Measurements from ENCODE around the gene SLC17A6.

DNA sequence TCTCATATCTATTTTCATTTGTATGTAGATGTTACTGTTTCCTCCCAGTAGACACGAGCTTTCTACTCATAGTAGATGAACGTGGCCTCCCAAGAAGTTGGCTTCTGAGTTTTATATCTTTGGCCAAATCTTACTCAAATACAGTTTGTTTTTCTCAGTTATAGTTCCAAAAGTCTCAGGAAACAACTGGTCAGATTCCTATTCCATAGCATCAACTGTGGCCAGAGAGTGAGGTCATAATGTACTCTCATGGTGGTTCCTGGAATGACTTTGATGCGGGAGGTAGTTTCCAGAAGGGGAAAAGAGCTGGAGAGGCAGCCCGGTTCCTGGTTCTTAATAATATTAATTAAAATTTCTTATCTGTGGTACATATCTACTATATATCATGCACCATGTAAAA is 77.3 kb downstream of the SLC17A6 start:
- TF ChIP-seq, protein P1, sequence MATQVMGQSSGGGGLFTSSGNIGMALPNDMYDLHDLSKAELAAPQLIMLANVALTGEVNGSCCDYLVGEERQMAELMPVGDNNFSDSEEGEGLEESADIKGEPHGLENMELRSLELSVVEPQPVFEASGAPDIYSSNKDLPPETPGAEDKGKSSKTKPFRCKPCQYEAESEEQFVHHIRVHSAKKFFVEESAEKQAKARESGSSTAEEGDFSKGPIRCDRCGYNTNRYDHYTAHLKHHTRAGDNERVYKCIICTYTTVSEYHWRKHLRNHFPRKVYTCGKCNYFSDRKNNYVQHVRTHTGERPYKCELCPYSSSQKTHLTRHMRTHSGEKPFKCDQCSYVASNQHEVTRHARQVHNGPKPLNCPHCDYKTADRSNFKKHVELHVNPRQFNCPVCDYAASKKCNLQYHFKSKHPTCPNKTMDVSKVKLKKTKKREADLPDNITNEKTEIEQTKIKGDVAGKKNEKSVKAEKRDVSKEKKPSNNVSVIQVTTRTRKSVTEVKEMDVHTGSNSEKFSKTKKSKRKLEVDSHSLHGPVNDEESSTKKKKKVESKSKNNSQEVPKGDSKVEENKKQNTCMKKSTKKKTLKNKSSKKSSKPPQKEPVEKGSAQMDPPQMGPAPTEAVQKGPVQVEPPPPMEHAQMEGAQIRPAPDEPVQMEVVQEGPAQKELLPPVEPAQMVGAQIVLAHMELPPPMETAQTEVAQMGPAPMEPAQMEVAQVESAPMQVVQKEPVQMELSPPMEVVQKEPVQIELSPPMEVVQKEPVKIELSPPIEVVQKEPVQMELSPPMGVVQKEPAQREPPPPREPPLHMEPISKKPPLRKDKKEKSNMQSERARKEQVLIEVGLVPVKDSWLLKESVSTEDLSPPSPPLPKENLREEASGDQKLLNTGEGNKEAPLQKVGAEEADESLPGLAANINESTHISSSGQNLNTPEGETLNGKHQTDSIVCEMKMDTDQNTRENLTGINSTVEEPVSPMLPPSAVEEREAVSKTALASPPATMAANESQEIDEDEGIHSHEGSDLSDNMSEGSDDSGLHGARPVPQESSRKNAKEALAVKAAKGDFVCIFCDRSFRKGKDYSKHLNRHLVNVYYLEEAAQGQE (IDR thresholded peaks at IDR 0.05; ENCODE audit: borderline replicate concordance), result no peak
- TF ChIP-seq, protein P2, sequence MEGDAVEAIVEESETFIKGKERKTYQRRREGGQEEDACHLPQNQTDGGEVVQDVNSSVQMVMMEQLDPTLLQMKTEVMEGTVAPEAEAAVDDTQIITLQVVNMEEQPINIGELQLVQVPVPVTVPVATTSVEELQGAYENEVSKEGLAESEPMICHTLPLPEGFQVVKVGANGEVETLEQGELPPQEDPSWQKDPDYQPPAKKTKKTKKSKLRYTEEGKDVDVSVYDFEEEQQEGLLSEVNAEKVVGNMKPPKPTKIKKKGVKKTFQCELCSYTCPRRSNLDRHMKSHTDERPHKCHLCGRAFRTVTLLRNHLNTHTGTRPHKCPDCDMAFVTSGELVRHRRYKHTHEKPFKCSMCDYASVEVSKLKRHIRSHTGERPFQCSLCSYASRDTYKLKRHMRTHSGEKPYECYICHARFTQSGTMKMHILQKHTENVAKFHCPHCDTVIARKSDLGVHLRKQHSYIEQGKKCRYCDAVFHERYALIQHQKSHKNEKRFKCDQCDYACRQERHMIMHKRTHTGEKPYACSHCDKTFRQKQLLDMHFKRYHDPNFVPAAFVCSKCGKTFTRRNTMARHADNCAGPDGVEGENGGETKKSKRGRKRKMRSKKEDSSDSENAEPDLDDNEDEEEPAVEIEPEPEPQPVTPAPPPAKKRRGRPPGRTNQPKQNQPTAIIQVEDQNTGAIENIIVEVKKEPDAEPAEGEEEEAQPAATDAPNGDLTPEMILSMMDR (IDR thresholded peaks at IDR 0.05; ENCODE audit: poor library complexity, severe bottlenecking), result no peak
- TF ChIP-seq POLR2AphosphoS5 (IDR thresholded peaks at IDR 0.05) (no peak), EP300 (conservative IDR thresholded peaks at IDR 0.05; ENCODE audit: poor library complexity, severe bottlenecking) (no peak), TAF1 (IDR thresholded peaks at IDR 0.05; ENCODE audit: low read depth) (no peak), EZH2 (IDR thresholded peaks at IDR 0.05; ENCODE audit: borderline replicate concordance, insufficient read depth, low read length, poor library complexity, severe bottlenecking) (no peak), SMC3 (conservative IDR thresholded peaks at IDR 0.05; ENCODE audit: poor library complexity) (no peak), RAD21 (conservative IDR thresholded peaks at IDR 0.05) (no peak)

Data from neural cell (in vitro differentiated cells).